ENCODE measurements around the gene PBRM1.

DNA sequence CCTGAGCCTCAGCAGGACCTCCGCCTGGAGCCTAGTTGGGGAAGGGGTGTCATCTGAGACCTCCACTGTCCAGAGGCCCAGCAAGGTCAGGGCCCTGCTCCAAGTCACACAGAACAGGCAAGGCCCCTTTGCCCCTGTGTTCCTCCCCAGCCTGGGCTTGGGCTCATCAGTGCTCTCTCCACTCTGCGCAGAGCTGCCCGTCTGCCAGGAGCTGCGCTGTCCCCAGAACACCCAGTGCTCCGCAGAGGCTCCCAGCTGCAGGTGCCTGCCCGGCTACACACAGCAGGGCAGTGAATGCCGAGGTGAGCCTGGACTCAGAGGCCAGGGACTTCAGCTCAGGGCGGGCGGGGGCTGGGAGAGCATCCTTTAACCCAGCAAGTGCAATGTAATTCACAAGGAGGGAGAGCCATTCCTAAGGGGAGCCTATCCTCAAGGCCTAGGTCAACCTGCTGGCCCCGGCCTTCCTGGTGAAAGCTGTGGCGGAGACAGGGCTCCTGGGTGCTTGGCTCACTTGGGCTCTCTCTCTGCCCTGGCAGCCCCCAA lies 182.8 kb downstream of the PBRM1 start:
- no peak for TF ChIP-seq POLR2A (IDR thresholded peaks at IDR 0.05)
- TF ChIP-seq, protein P1, sequence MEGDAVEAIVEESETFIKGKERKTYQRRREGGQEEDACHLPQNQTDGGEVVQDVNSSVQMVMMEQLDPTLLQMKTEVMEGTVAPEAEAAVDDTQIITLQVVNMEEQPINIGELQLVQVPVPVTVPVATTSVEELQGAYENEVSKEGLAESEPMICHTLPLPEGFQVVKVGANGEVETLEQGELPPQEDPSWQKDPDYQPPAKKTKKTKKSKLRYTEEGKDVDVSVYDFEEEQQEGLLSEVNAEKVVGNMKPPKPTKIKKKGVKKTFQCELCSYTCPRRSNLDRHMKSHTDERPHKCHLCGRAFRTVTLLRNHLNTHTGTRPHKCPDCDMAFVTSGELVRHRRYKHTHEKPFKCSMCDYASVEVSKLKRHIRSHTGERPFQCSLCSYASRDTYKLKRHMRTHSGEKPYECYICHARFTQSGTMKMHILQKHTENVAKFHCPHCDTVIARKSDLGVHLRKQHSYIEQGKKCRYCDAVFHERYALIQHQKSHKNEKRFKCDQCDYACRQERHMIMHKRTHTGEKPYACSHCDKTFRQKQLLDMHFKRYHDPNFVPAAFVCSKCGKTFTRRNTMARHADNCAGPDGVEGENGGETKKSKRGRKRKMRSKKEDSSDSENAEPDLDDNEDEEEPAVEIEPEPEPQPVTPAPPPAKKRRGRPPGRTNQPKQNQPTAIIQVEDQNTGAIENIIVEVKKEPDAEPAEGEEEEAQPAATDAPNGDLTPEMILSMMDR (IDR thresholded peaks at IDR 0.05), result no peak
